Measurements from ENCODE around the gene PILRA. TPM values are rescaled to one million over a fixed set of nuclear protein-coding genes. Genes with fewer than 3 reads are reported as not detected.

The PILRA gene
- total RNA-seq, 1 donor from 2014 or later = not detected

DNA sequence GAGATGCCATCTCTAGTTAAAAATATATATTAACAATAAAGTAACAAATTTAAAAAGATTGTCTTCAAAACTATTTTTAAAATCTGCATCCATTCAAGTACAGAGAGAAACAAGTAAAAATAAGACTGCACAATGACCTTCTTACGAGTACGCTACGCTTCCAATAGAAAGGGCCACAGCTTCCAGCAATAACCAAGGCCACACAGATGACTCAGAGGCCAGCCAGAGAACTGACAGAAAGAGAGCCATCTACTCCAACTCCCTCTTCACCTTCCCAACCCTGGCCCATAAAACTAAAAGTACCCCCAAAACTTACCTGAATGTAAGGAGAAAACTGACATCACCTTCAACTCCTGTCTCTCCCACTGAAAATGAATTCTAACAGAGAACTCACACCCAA lies 26.8 kb downstream of the PILRA start:
- Histone ChIP-seq H3K27me3 (ENCODE audit: control insufficient read depth, insufficient read depth, low read length) (peaks cover 14% of the 10 kb centered on the region), H3K4me3 (ENCODE audit: low read depth, low read length) (no peak overlapping the region), H3K36me3 (ENCODE audit: control insufficient read depth, insufficient read depth, low read length) (no peaks in the 10 kb centered on the region)
- TF ChIP-seq, protein P1, sequence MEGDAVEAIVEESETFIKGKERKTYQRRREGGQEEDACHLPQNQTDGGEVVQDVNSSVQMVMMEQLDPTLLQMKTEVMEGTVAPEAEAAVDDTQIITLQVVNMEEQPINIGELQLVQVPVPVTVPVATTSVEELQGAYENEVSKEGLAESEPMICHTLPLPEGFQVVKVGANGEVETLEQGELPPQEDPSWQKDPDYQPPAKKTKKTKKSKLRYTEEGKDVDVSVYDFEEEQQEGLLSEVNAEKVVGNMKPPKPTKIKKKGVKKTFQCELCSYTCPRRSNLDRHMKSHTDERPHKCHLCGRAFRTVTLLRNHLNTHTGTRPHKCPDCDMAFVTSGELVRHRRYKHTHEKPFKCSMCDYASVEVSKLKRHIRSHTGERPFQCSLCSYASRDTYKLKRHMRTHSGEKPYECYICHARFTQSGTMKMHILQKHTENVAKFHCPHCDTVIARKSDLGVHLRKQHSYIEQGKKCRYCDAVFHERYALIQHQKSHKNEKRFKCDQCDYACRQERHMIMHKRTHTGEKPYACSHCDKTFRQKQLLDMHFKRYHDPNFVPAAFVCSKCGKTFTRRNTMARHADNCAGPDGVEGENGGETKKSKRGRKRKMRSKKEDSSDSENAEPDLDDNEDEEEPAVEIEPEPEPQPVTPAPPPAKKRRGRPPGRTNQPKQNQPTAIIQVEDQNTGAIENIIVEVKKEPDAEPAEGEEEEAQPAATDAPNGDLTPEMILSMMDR (IDR thresholded peaks at IDR 0.05; ENCODE audit: insufficient read depth, low read length, poor library complexity, severe bottlenecking) = no peak
- DNase-seq (ENCODE audit: low read depth) = no peak

DNA sequence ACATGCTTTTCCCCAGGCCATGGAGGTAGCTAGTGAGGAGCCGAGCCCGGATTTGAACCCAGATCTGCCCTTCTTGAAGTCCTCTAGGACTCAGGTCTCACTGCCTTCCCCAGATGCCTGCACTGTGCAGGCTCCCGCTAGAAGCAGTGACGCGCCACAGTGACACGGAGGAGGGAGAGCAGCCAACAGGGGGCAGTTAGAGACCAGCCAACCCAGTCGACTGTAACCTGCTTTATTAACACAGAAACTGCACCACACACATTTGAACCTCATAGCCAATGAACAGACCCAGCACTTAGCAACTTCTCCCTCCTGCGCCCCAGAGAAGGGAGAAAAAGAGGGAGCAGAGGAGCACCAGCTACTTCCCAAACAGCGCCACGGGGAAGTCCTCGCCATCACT lies 27.4 kb downstream of the PILRA start:
- no peak for DNase-seq (ENCODE audit: low read depth)
- TF ChIP-seq, protein P1 (IDR thresholded peaks at IDR 0.05; ENCODE audit: insufficient read depth, low read length, poor library complexity, severe bottlenecking) = peak; percentile 35

DNA sequence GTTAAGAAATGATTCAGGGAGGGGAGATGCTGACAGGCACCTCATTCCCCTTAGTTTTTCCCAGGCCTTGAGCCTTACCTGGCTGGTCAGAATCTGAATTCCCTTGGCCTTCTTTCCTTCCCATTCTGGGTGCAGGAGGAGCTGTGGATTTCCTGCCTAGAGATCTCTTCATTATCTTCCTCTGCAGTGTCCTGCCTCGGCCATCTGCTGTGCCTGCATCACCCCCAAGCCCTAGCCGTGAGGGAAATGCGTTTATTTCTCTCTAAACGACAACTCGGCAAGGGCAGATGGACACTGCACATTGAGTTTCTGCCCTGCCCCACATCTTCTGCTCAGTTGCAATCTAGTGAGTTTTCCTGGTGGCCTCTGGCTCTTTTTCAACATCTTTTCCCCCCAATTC lies 28.5 kb downstream of the PILRA start:
- Histone ChIP-seq H3K4me3 (ENCODE audit: low read depth, low read length) (no peak overlapping the region), H3K36me3 (ENCODE audit: control insufficient read depth, insufficient read depth, low read length) (no peaks in the 10 kb centered on the region), H3K27me3 (ENCODE audit: control insufficient read depth, insufficient read depth, low read length) (peaks cover 14% of the 10 kb centered on the region)
- DNase-seq (ENCODE audit: low read depth) = no peak
- TF ChIP-seq, protein P1 (IDR thresholded peaks at IDR 0.05; ENCODE audit: insufficient read depth, low read length, poor library complexity, severe bottlenecking) = no peak

More for the DNA sequence above, 27.4 kb downstream of the PILRA start:
- Histone ChIP-seq H3K27me3 (ENCODE audit: control insufficient read depth, insufficient read depth, low read length) (peaks cover 14% of the 10 kb centered on the region), H3K4me3 (ENCODE audit: low read depth, low read length) (no peak overlapping the region), H3K36me3 (ENCODE audit: control insufficient read depth, insufficient read depth, low read length) (no peaks in the 10 kb centered on the region)

DNA sequence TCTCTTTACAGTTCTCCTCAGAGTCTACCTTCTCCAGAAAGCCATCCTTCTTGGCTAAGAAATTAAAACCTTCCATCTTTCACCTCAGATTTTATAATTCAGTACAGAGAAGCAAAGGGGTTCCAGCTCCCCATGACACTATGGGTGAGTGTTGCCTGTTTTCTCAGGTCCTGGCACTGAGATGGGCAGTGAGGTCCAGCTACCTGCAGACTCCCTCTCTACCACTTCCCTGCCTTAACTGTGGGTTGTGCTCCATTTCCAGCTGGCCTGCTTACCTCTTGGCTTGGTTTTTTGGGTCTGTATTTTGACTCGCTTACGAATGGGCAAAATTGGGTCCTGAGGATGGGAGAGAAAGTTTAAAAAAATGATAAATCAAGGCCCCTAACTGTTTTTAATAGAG lies 29.0 kb downstream of the PILRA start:
- no peak for DNase-seq (ENCODE audit: low read depth)
- H3K36me3 ChIP-seq (ENCODE audit: control insufficient read depth, insufficient read depth, low read length) = no peaks in the 10 kb centered on the region
- TF ChIP-seq, protein P1 (IDR thresholded peaks at IDR 0.05; ENCODE audit: insufficient read depth, low read length, poor library complexity, severe bottlenecking) = no peak
- peaks cover 11% of the 10 kb centered on the region for H3K27me3 ChIP-seq (ENCODE audit: control insufficient read depth, insufficient read depth, low read length)
- H3K4me3 ChIP-seq (ENCODE audit: low read depth, low read length) = no peak overlapping the region

DNA sequence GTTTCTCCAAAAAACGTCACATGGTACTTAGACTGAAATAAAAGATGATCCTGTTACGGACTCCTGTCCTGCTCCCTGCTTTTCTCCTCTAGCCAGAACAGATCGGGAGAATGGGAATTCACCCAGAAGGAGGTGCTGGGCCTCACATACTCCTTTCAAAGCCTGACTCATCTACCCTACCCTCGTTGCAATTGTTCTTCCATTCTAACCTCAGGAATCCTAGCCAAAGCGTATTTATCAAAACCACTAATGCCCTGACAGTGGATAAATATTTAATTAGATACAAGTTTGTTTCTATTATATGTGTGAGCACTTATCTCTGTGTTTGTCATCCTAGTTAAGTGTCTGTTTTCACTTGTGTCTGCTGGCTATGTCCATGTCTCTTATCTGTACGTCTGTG lies 33.5 kb downstream of the PILRA start:
- TF ChIP-seq, protein P1 (IDR thresholded peaks at IDR 0.05; ENCODE audit: insufficient read depth, low read length, poor library complexity, severe bottlenecking) = peak; percentile 14
- DNase-seq (ENCODE audit: low read depth) = peak; percentile 42
- peaks cover 2% of the 10 kb centered on the region for H3K27me3 ChIP-seq (ENCODE audit: control insufficient read depth, insufficient read depth, low read length)

More for the DNA sequence above, 33.5 kb downstream of the PILRA start:
- Histone ChIP-seq H3K4me3 (ENCODE audit: low read depth, low read length) (no peak overlapping the region), H3K36me3 (ENCODE audit: control insufficient read depth, insufficient read depth, low read length) (no peaks in the 10 kb centered on the region)
